Measurements from ENCODE around the gene ADAMTS17. TPM values are rescaled to one million over a fixed set of nuclear protein-coding genes. Genes with fewer than 3 reads are reported as not detected.

ADAMTS17 gene
- total and polyA plus RNA-seq, 4 donors, result 0.28 to 46.9 (median 9.1) TPM

GRCh38 chr15:100078511-100079220 lies 263.1 kb downstream of the ADAMTS17 start:
- DNase-seq (ENCODE audit: low spot score), result no peak
- Histone ChIP-seq H3K4me3 (ENCODE audit: low read depth in 1 of 3, low read length in 3 of 3) (no peak overlapping the region), H3K27ac (ENCODE audit: low read depth in 1 of 2, low read length in 2 of 2) (no peak overlapping the region), H3K27me3 (ENCODE audit: control insufficient read depth in 4 of 4, insufficient read depth in 4 of 4, low read length in 3 of 4) (no peaks in the 10 kb centered on the region), H3K9me3 (ENCODE audit: control insufficient read depth in 4 of 4, low read length in 3 of 4) (no peaks in the 10 kb centered on the region), H3K36me3 (ENCODE audit: control insufficient read depth in 4 of 4, insufficient read depth in 3 of 4, low read depth in 1 of 4, low read length in 3 of 4) (no peaks in the 10 kb centered on the region), H3K4me1 (ENCODE audit: control insufficient read depth in 4 of 4, insufficient read depth in 4 of 4, low read length in 3 of 4) (peaks cover 0 to 5% (median 1%) of the 10 kb centered on the region in 4 donors), H3K9ac (ENCODE audit: low read depth in 1 of 2, low read length in 2 of 2) (no peak overlapping the region)
- no peak for TF ChIP-seq YY1 (IDR thresholded peaks at IDR 0.05)
- no peak for TF ChIP-seq RAD21 (IDR thresholded peaks at IDR 0.05)
- no peak for TF ChIP-seq ZBTB33 (IDR thresholded peaks at IDR 0.05)
- no peak for TF ChIP-seq ATF3 (IDR thresholded peaks at IDR 0.05)
- TF ChIP-seq HNF4G (IDR thresholded peaks at IDR 0.05), result no peak
- TF ChIP-seq HNF4A (conservative IDR thresholded peaks at IDR 0.05), result no peak
- no peak for TF ChIP-seq TAF1 (conservative IDR thresholded peaks at IDR 0.05)
- TF ChIP-seq JUND (IDR thresholded peaks at IDR 0.05), result no peak
- TF ChIP-seq NR2F2 (IDR thresholded peaks at IDR 0.05), result no peak
- TF ChIP-seq GABPA (IDR thresholded peaks at IDR 0.05 in 1 of 2, conservative IDR thresholded peaks at IDR 0.05 in 1 of 2), result no peak
- TF ChIP-seq SP1 (IDR thresholded peaks at IDR 0.05), result no peak
- no peak for TF ChIP-seq CTCF (IDR thresholded peaks at IDR 0.05; ENCODE audit: low read depth, low read length, missing input control)
- no peak for TF ChIP-seq FOXA2 (IDR thresholded peaks at IDR 0.05)
- no peak for TF ChIP-seq FOXA1 (IDR thresholded peaks at IDR 0.05)
- WGBS, result 93% methylated on average over 6 of the region's 6 CpGs

GRCh38 chr15:100075229-100075628 lies 266.5 kb downstream of the ADAMTS17 start:
- TF ChIP-seq NR2F2 (IDR thresholded peaks at IDR 0.05), result no peak
- no peak for TF ChIP-seq YY1 (IDR thresholded peaks at IDR 0.05)
- no peak for TF ChIP-seq MAX (IDR thresholded peaks at IDR 0.05)
- no peak for TF ChIP-seq ATF3 (IDR thresholded peaks at IDR 0.05)
- TF ChIP-seq HNF4G (IDR thresholded peaks at IDR 0.05), result no peak
- no peak for TF ChIP-seq REST (IDR thresholded peaks at IDR 0.05)
- no peak for TF ChIP-seq HNF4A (conservative IDR thresholded peaks at IDR 0.05)
- TF ChIP-seq EGR1 (IDR thresholded peaks at IDR 0.05; ENCODE audit: low read depth in 2 of 2), result no peak
- no peak for TF ChIP-seq RXRA (IDR thresholded peaks at IDR 0.05)
- no peak for TF ChIP-seq FOXA2 (IDR thresholded peaks at IDR 0.05)
- no peak for TF ChIP-seq GABPA (IDR thresholded peaks at IDR 0.05 in 1 of 2, conservative IDR thresholded peaks at IDR 0.05 in 1 of 2)
- no peak for TF ChIP-seq FOXA1 (IDR thresholded peaks at IDR 0.05)
- no peak for TF ChIP-seq RAD21 (IDR thresholded peaks at IDR 0.05)
- no peak for TF ChIP-seq SP1 (IDR thresholded peaks at IDR 0.05)
- no peak for TF ChIP-seq TAF1 (conservative IDR thresholded peaks at IDR 0.05)
- no peak for TF ChIP-seq ZBTB33 (IDR thresholded peaks at IDR 0.05)
- no peak for TF ChIP-seq JUND (IDR thresholded peaks at IDR 0.05)
- 90% methylated on average over 1 of the region's 1 CpG for WGBS

More at GRCh38 chr15:100075229-100075628, 266.5 kb downstream of the ADAMTS17 start:
- Histone ChIP-seq H3K27ac (ENCODE audit: low read depth in 1 of 2, low read length in 2 of 2) (no peak overlapping the region), H3K4me1 (ENCODE audit: control insufficient read depth in 4 of 4, insufficient read depth in 4 of 4, low read length in 3 of 4) (no peaks in the 10 kb centered on the region), H3K4me3 (ENCODE audit: low read depth in 1 of 3, low read length in 3 of 3) (no peak overlapping the region), H3K9me3 (ENCODE audit: control insufficient read depth in 4 of 4, low read length in 3 of 4) (no peaks in the 10 kb centered on the region), H3K9ac (ENCODE audit: low read depth in 1 of 2, low read length in 2 of 2) (no peak overlapping the region), H3K27me3 (ENCODE audit: control insufficient read depth in 4 of 4, insufficient read depth in 4 of 4, low read length in 3 of 4) (no peaks in the 10 kb centered on the region), H3K36me3 (ENCODE audit: control insufficient read depth in 4 of 4, insufficient read depth in 3 of 4, low read depth in 1 of 4, low read length in 3 of 4) (no peaks in the 10 kb centered on the region)
- no peak for DNase-seq (ENCODE audit: low spot score)
